ENCODE data around the gene EIF4A3. TPM values are rescaled to one million over a fixed set of nuclear protein-coding genes. Genes with fewer than 3 reads are reported as not detected.

EIF4A3 gene
- polyA plus RNA-seq, 2 of the 4 experiments (the other 2 are of a cell fraction), result 181 to 189 TPM

- WGBS (ENCODE audit: missing lambda C conversion rate), result 81% methylated on average over 11 of the region's 11 CpGs
- ChIA-PET CTCF (interaction anchor here (0.6 to 6.3 kb wide), 3 partner anchors 20 to 799 kb away, joined by 4 to 34 read pairs (median 18); no protein-coding TSS in a partner anchor), POLR2A (no interaction called here)
Measured at GRCh38 chr17:80176757-80177156, 29.8 kb upstream of the EIF4A3 start.

GRCh38 chr17:80173916-80174315, 27.0 kb upstream of the EIF4A3 start:
- no peak overlapping the region for H3K27ac ChIP-seq
- ChIA-PET CTCF (interaction anchor here (0.9 kb wide), 1 partner anchor 72 kb away, joined by 3 read pairs; the partner anchor contains the start of gene GAA), POLR2A (no interaction called here)
- FAIRE-seq (no peak), ATAC-seq (no peak), DNase-seq (ENCODE audit: low read depth in 1 of 2, low spot score in 1 of 2) (no peak)
- 91% methylated on average over 6 of the region's 6 CpGs for WGBS (ENCODE audit: missing lambda C conversion rate)
- H3K9me3 ChIP-seq, result no peaks in the 10 kb centered on the region
- H3K4me2 ChIP-seq, result no peak overlapping the region
- TF ChIP-seq HES2 (IDR thresholded peaks at IDR 0.05) (no peak), RFX5 (IDR thresholded peaks at IDR 0.05) (no peak), REST (IDR thresholded peaks at IDR 0.05) (no peak), CHD2 (IDR thresholded peaks at IDR 0.05; ENCODE audit: low read length, partially characterized antibody) (no peak)
- peaks cover 11% of the 10 kb centered on the region for H3K4me1 ChIP-seq
- H3K4me3 ChIP-seq, result no peak overlapping the region

More at GRCh38 chr17:80176757-80177156, 29.8 kb upstream of the EIF4A3 start:
- peaks cover 11% of the 10 kb centered on the region for H3K4me1 ChIP-seq
- ATAC-seq (no peak), FAIRE-seq (no peak), DNase-seq (ENCODE audit: low read depth in 1 of 2, low spot score in 1 of 2) (no peak)
- H3K27ac ChIP-seq, result no peak overlapping the region
- H3K4me3 ChIP-seq, result no peak overlapping the region
- no peaks in the 10 kb centered on the region for H3K9me3 ChIP-seq
- H3K4me2 ChIP-seq, result no peak overlapping the region
- TF ChIP-seq TFCP2L1 (CRISPR knock-in tag; IDR thresholded peaks at IDR 0.05), result no peak
- TF ChIP-seq BHLHE40 (IDR thresholded peaks at IDR 0.05; ENCODE audit: low read depth, low read length), result no peak
- no peak for TF ChIP-seq BCL3 (IDR thresholded peaks at IDR 0.05)
- TF ChIP-seq HES2 (IDR thresholded peaks at IDR 0.05), result no peak
- no peak for TF ChIP-seq ATOH8 (CRISPR knock-in tag; IDR thresholded peaks at IDR 0.05; ENCODE audit: low read depth)
- no peak for TF ChIP-seq POLR2AphosphoS2 (conservative IDR thresholded peaks at IDR 0.05; ENCODE audit: low read length)
- TF ChIP-seq E2F6 (IDR thresholded peaks at IDR 0.05; ENCODE audit: borderline replicate concordance, low read depth), result no peak
- no peak for TF ChIP-seq CHD2 (IDR thresholded peaks at IDR 0.05; ENCODE audit: low read length, partially characterized antibody)
- no peak for TF ChIP-seq PBX3 (IDR thresholded peaks at IDR 0.05)
- TF ChIP-seq NFE2L2 (conservative IDR thresholded peaks at IDR 0.05; ENCODE audit: low read length), result no peak
- TF ChIP-seq CHD4 (IDR thresholded peaks at IDR 0.05; ENCODE audit: borderline replicate concordance), result no peak
